HepG2 (cell line): ENCODE results near the gene ZNF652. TPM values are rescaled to one million over a fixed set of nuclear protein-coding genes. Genes with fewer than 3 reads are reported as not detected.

Source experiments
- ATAC-seq: fragments of 200-7000 bp; cut with Tn5 transposase; 3 replicates; pipeline ENCODE4 v1.9.1; 2020; ENCODE audit warnings: mild to moderate bottlenecking, moderate library complexity
- BruUV-seq: library from RNA; stranded (reverse); fragments of 400-500 nt; replicated peaks from 2 replicates; lab custom pipeline; 2021; lab: Mats Ljungman, UMichigan
- CTCF ChIA-PET: fragments of 300-600 bp; formaldehyde crosslinking; extraction: SDS; loops from one replicate; lab custom pipeline; 2021; ENCODE audit warnings: low total read pairs, inconsistent platforms, low intra/inter-chr PET ratio; lab: Yijun Ruan, JAX
- POLR2A ChIA-PET: fragments of 350-600 bp; sonication (Branson Sonifier 250); formaldehyde crosslinking; loops from one replicate; lab custom pipeline; 2020; ENCODE audit warnings: antibody characterized with exemption, inconsistent platforms; lab: Yijun Ruan, JAX
- DNase-seq: peaks from one replicate; pipeline ENCODE4 v3.0.0-alpha.2; 2015; ENCODE audit warnings: low spot score
- FAIRE-seq: peaks from 3 replicates; lab custom pipeline; 2011; peaks lifted over from hg19 to GRCh38; lab: Jason Lieb, UNC
- H2AFZ ChIP-seq: one replicate; pipeline ENCODE4 v1.6.1; 2011; ENCODE audit warnings: low read length, inconsistent platforms
- H3K27ac ChIP-seq: fragments of 300-600 bp; 3 replicates; pipeline ENCODE4 v1.8.0; 2011; ENCODE audit warnings: mixed run types, mild to moderate bottlenecking, mixed read lengths, low read length, inconsistent platforms; ENCODE audit not compliant: insufficient read depth; ENCODE audit errors: extremely low read length
- H3K27me3 ChIP-seq, 2 experiments: fragments of 200-600 bp in 1 of 2; 2 replicates in 1 of 2; 3 replicates in 1 of 2; pipeline versions ENCODE4 v1.6.0 to v1.8.0; 2011; ENCODE audit warnings: low read length in 2 of 2, mild to moderate bottlenecking in 2 of 2, moderate library complexity in 2 of 2, inconsistent platforms in 1 of 2; ENCODE audit not compliant: insufficient read depth in 2 of 2, control insufficient read depth in 1 of 2
- H3K36me3 ChIP-seq, 2 experiments: fragments of 200-600 bp in 1 of 2; replicated peaks in 1 of 2; 2 replicates in 1 of 2; 3 replicates in 1 of 2; pipeline versions ENCODE4 v1.5.1 to v1.8.0; 2011; ENCODE audit warnings: low read length in 2 of 2, inconsistent platforms in 1 of 2; ENCODE audit not compliant: insufficient read depth in 2 of 2, control insufficient read depth in 1 of 2
- H3K4me1 ChIP-seq: 2 replicates; pipeline ENCODE4 v1.5.1; 2012; ENCODE audit warnings: low read length, inconsistent platforms; ENCODE audit not compliant: insufficient read depth
- H3K4me2 ChIP-seq: 2 replicates; pipeline ENCODE4 v1.6.0; 2011; ENCODE audit warnings: low read depth, low read length, inconsistent platforms
- H3K4me3 ChIP-seq, 3 experiments: fragments of 200-600 bp in 1 of 3; sonication (generic), shearing (Covaris generic) in 1 of 3; replicated peaks in 1 of 3; 2 replicates each; pipeline ENCODE4 v1.5.1; 2011 to 2016; ENCODE audit warnings: low read length in 3 of 3, inconsistent platforms in 2 of 3, low read depth in 2 of 3, mild to moderate bottlenecking in 2 of 3, control low read depth in 1 of 3, mixed read lengths in 1 of 3; ENCODE audit not compliant: insufficient read depth in 1 of 3
- H3K79me2 ChIP-seq: one replicate; pipeline ENCODE4 v1.6.1; 2011; ENCODE audit warnings: low read length, inconsistent platforms; ENCODE audit not compliant: insufficient read depth
- H3K9ac ChIP-seq: 2 replicates; pipeline ENCODE4 v1.6.0; 2011; ENCODE audit warnings: mild to moderate bottlenecking, low read depth, low read length, inconsistent platforms; ENCODE audit not compliant: insufficient read depth
- H3K9me3 ChIP-seq: 2 replicates; pipeline ENCODE4 v1.5.1; 2012; ENCODE audit warnings: mild to moderate bottlenecking, low read length
- H4K20me1 ChIP-seq: 2 replicates; pipeline ENCODE4 v1.6.0; 2011; ENCODE audit warnings: inconsistent platforms, mild to moderate bottlenecking, low read length, moderate library complexity; ENCODE audit not compliant: insufficient read depth
- ATF3 ChIP-seq: sonication (generic); formaldehyde crosslinking; IDR thresholded peaks from 2 replicates; pipeline ENCODE4 v1.4.0; 2020; ENCODE audit warnings: missing genetic modification reagents
- HOMEZ ChIP-seq: IDR thresholded peaks from 2 replicates; pipeline ENCODE4 v1.6.1; 2016; ENCODE audit warnings: low read depth
- U2AF2 ChIP-seq: fragments of 200-400 bp; formaldehyde crosslinking; IDR thresholded peaks from 2 replicates; pipeline ENCODE4 v1.6.1; 2017; ENCODE audit warnings: low read depth, mild to moderate bottlenecking, low read length
- ZNF703 ChIP-seq: sonication (generic); formaldehyde crosslinking; IDR thresholded peaks from 2 replicates; pipeline ENCODE4 v1.5.1; 2020; ENCODE audit warnings: missing genetic modification reagents, mild to moderate bottlenecking, moderate library complexity, borderline replicate concordance
- WGBS: methylation state at CpG from one replicate; pipeline ENCODE4 v1.1.6; 2017; ENCODE audit warnings: low lambda C conversion rate; 5-methylcytosine and 5-hydroxymethylcytosine counted together
- in situ Hi-C: cut with HindIII; loops from 2 replicates; pipeline ENCODE4 v1.10.0; 2017; ENCODE audit warnings: low pct_unique_long_range_greater_than_20kb; ENCODE audit not compliant: extremely low pct_ligation_motif_present
- intact Hi-C: fragments of 100-400 bp; cut with micrococcal nuclease; formaldehyde crosslinking; loops from one replicate; pipeline ENCODE4 v1.10.0; 2022; ENCODE audit not compliant: unreplicated experiment
- polyA plus RNA-seq, 8 experiments: library from polyadenylated mRNA; depleted of rRNA in 3 of 8; stranded (reverse) in 7 of 8; unstranded in 1 of 8; fragments of >200 nt; fragmentation: Illumina TruSeq in 4 of 8; extraction: Trizol in 4 of 8; gene quantifications; 2 replicates each; pipeline versions ENCODE4 v1.2.1 to v1.2.3, GENCODE V29; 2011 to 2016; ENCODE audit warnings: low read depth in 4 of 8, missing spikeins in 1 of 8, mixed read lengths in 1 of 8; ENCODE audit not compliant: insufficient read depth in 1 of 8
- total RNA-seq, 5 experiments: library from RNA; depleted of rRNA; stranded (reverse); fragments of >200 nt; fragmentation: Illumina TruSeq; extraction: Trizol; gene quantifications; 2 replicates each; pipeline ENCODE4 v1.2.3, GENCODE V29; 2016; ENCODE audit warnings: low read depth in 1 of 5

The ZNF652 gene
- total and polyA plus RNA-seq, 2 of the 13 experiments (the other 11 are each of a cell fraction or from before 2014, with no cell fraction given): 16.2 to 30.2 TPM

- TF ChIP-seq HOMEZ (CRISPR knock-in tag): no peak
- no peak for TF ChIP-seq ATF3 (CRISPR knock-in tag)
- TF ChIP-seq, all 625 proteins: peak for 0
These were observed 11.1 kb upstream of the ZNF652 start (continued) for GRCh38 chr17:49373115-49373514.

GRCh38 chr17:49372425-49372824, 10.4 kb upstream of the ZNF652 start:
- FAIRE-seq (no peak), ATAC-seq (no peak), DNase-seq (no peak)
- H3K4me1 ChIP-seq: peaks cover 31% of the 10 kb centered on the region
- ChIA-PET POLR2A (interaction anchor here (1.6 kb wide), 1 partner anchor 10 kb away, joined by 3 read pairs; no protein-coding TSS in a partner anchor), CTCF (no interaction called here)
- H3K9me3 ChIP-seq: no peaks in the 10 kb centered on the region
- H4K20me1 ChIP-seq: no peaks in the 10 kb centered on the region
- H2AFZ ChIP-seq: no peak overlapping the region
- no TSS peak for BruUV-seq
- no peaks in the 10 kb centered on the region for H3K36me3 ChIP-seq
- intact Hi-C loops (no loop called here), in situ Hi-C loops (no loop called here)
- no peak overlapping the region for H3K4me2 ChIP-seq
- 85% methylated on average over 7 of the region's 7 CpGs for WGBS
- no peak overlapping the region for H3K9ac ChIP-seq
- H3K27ac ChIP-seq: no peak overlapping the region
- no peak for TF ChIP-seq ZNF703 (CRISPR knock-in tag)
- 0 out of 2 replicates have a peak, but pooled peaks have one; percentile 45 for TF ChIP-seq U2AF2
- no peak overlapping the region for H3K4me3 ChIP-seq
- no peaks in the 10 kb centered on the region for H3K79me2 ChIP-seq
- no peaks in the 10 kb centered on the region; a peak in 2 of 5 replicates for H3K27me3 ChIP-seq
